KOPT-K1 (cell line): ENCODE measurements around the gene PRAMEF6.
"Not testable (repeated sequence)": the region's sequence is repeated elsewhere in the genome, so short reads cannot be mapped to it uniquely, and the experiment has no call there.

Source experiments
- H3K27ac ChIP-seq: fragments of 200-600 bp; sonication (generic); 2 replicates; pipeline ENCODE4 v1.5.1; 2016; ENCODE audit warnings: antibody characterized with exemption, mild to moderate bottlenecking, low read depth, low read length; ENCODE audit not compliant: poor library complexity, severe bottlenecking
- H3K36me3 ChIP-seq: fragments of 200-600 bp; sonication (generic); 2 replicates; pipeline ENCODE4 v1.5.1; 2017; ENCODE audit warnings: antibody characterized with exemption, mild to moderate bottlenecking, low read length, moderate library complexity; ENCODE audit not compliant: insufficient read depth
- H3K9me3 ChIP-seq: fragments of 200-600 bp; sonication (generic); 2 replicates; pipeline ENCODE4 v1.5.1; 2017; ENCODE audit warnings: antibody characterized with exemption, low read length, mild to moderate bottlenecking; ENCODE audit not compliant: insufficient read depth, poor library complexity, severe bottlenecking

The PRAMEF6 gene

GRCh38 chr1:12947480-12947879, at the start of gene PRAMEF6:
TSS of gene PRAMEF6 (minus strand) at chr1:12947580. CDS start at chr1:12942518, 5,062 bp downstream.
- H3K9me3 ChIP-seq, H3K36me3 ChIP-seq, H3K27ac ChIP-seq: not testable (repeated sequence)

- H3K27ac ChIP-seq, H3K36me3 ChIP-seq, H3K9me3 ChIP-seq: not testable (repeated sequence)
Observed at GRCh38 chr1:12924368-12924767, 23.0 kb downstream of the PRAMEF6 start.

- H3K27ac ChIP-seq, H3K36me3 ChIP-seq, H3K9me3 ChIP-seq: not testable (repeated sequence)
Observed at GRCh38 chr1:12921749-12922148, 25.6 kb downstream of the PRAMEF6 start.

GRCh38 chr1:12916310-12916709, 31.1 kb downstream of the PRAMEF6 start, which contains the start of gene PRAMEF7:
TSS of gene PRAMEF7 (plus strand) at chr1:12916610. CDS start at chr1:12917693, 1,083 bp downstream.
- H3K36me3 ChIP-seq, H3K27ac ChIP-seq, H3K9me3 ChIP-seq: not testable (repeated sequence)

GRCh38 chr1:12903793-12904572, 43.4 kb downstream of the PRAMEF6 start:
- H3K9me3 ChIP-seq, H3K27ac ChIP-seq, H3K36me3 ChIP-seq: not testable (repeated sequence)

GRCh38 chr1:12899186-12899585, 48.2 kb downstream of the PRAMEF6 start:
- H3K9me3 ChIP-seq, H3K36me3 ChIP-seq, H3K27ac ChIP-seq: not testable (repeated sequence)

- not testable (repeated sequence) for H3K27ac ChIP-seq, H3K9me3 ChIP-seq, H3K36me3 ChIP-seq
Observed at GRCh38 chr1:12898170-12898569, 49.2 kb downstream of the PRAMEF6 start, which contains the start of gene PRAMEF10. TSS of gene PRAMEF10 (minus strand) at chr1:12898270. CDS start at chr1:12895847, 2,423 bp downstream.
